ENCODE data around the gene UPP1. TPM values are rescaled to one million over a fixed set of nuclear protein-coding genes. Genes with fewer than 3 reads are reported as not detected.

The UPP1 gene
- total RNA-seq, 1 donor from 2014 or later = 79.8 TPM

- H3K27ac ChIP-seq = no peak overlapping the region
- H3K4me1 ChIP-seq = peaks cover 19% of the 10 kb centered on the region
- intact Hi-C loops (cut with DNase I) = no loop called here
Observed at GRCh38 chr7:48083114-48083830, 5.8 kb upstream of the UPP1 start.

GRCh38 chr7:48084727-48085432 lies 4.2 kb upstream of the UPP1 start:
- H3K36me3 ChIP-seq = no peaks in the 10 kb centered on the region
- no peak for TF ChIP-seq CTCF (IDR thresholded peaks at IDR 0.05)
- peak; percentile 51 to 83 for TF ChIP-seq POLR2AphosphoS5 (IDR thresholded peaks at IDR 0.05; ENCODE audit: insufficient read depth in 1 of 2, low read depth in 1 of 2)
- intact Hi-C loops (cut with DNase I) = no loop called here
- peaks cover 21% of the 10 kb centered on the region for H3K4me1 ChIP-seq
- DNase-seq (ENCODE audit: extremely low spot score in 2 of 2) = peak in 1 of 2 donors; percentile 96
- H3K27me3 ChIP-seq = no peaks in the 10 kb centered on the region
- H3K4me3 ChIP-seq = no peak overlapping the region
- H3K27ac ChIP-seq = peak overlapping the region; percentile 76
- no peaks in the 10 kb centered on the region for H3K9me3 ChIP-seq

More at GRCh38 chr7:48083114-48083830, 5.8 kb upstream of the UPP1 start:
- H3K27me3 ChIP-seq = no peaks in the 10 kb centered on the region
- H3K9me3 ChIP-seq = no peaks in the 10 kb centered on the region
- no peak for DNase-seq (ENCODE audit: extremely low spot score in 2 of 2)
- H3K36me3 ChIP-seq = no peaks in the 10 kb centered on the region
- no peak overlapping the region for H3K4me3 ChIP-seq
- TF ChIP-seq POLR2AphosphoS5 (IDR thresholded peaks at IDR 0.05; ENCODE audit: insufficient read depth in 1 of 2, low read depth in 1 of 2) = no peak
- no peak for TF ChIP-seq POLR2A (IDR thresholded peaks at IDR 0.05)
- TF ChIP-seq CTCF (IDR thresholded peaks at IDR 0.05) = no peak

- Histone ChIP-seq H3K9me3 (no peaks in the 10 kb centered on the region), H3K4me1 (peaks cover 27% of the 10 kb centered on the region), H3K36me3 (no peaks in the 10 kb centered on the region), H3K27ac (peak overlapping the region; percentile 76), H3K4me3 (no peak overlapping the region), H3K27me3 (no peaks in the 10 kb centered on the region)
- no peak for DNase-seq (ENCODE audit: extremely low spot score in 2 of 2)
- intact Hi-C loops (cut with DNase I) = no loop called here
- TF ChIP-seq CTCF (IDR thresholded peaks at IDR 0.05) = no peak
- no peak for TF ChIP-seq POLR2A (IDR thresholded peaks at IDR 0.05)
- TF ChIP-seq POLR2AphosphoS5 (IDR thresholded peaks at IDR 0.05; ENCODE audit: insufficient read depth in 1 of 2, low read depth in 1 of 2) = no peak
Observed at GRCh38 chr7:48085433-48085791, 3.7 kb upstream of the UPP1 start.

GRCh38 chr7:48085942-48086341 lies 3.1 kb upstream of the UPP1 start:
- Histone ChIP-seq H3K27ac (peak overlapping the region; percentile 76), H3K9me3 (no peaks in the 10 kb centered on the region), H3K4me1 (peaks cover 32% of the 10 kb centered on the region), H3K27me3 (no peaks in the 10 kb centered on the region), H3K4me3 (no peak overlapping the region), H3K36me3 (no peaks in the 10 kb centered on the region)
- intact Hi-C loops (cut with DNase I) = no loop called here
- TF ChIP-seq POLR2A (IDR thresholded peaks at IDR 0.05) (no peak), CTCF (IDR thresholded peaks at IDR 0.05) (no peak), POLR2AphosphoS5 (IDR thresholded peaks at IDR 0.05; ENCODE audit: insufficient read depth in 1 of 2, low read depth in 1 of 2) (no peak)
- DNase-seq (ENCODE audit: extremely low spot score in 2 of 2) = no peak

GRCh38 chr7:48087349-48087748 lies 1.7 kb upstream of the UPP1 start:
- Histone ChIP-seq H3K27me3 (no peaks in the 10 kb centered on the region), H3K27ac (peak overlapping the region; percentile 6), H3K36me3 (peaks cover 0 to 1% of the 10 kb centered on the region in 2 donors), H3K9me3 (no peaks in the 10 kb centered on the region), H3K4me1 (peaks cover 32% of the 10 kb centered on the region), H3K4me3 (no peak overlapping the region)
- DNase-seq (ENCODE audit: extremely low spot score in 2 of 2) = peak in 1 of 2 donors; percentile 79
- TF ChIP-seq POLR2AphosphoS5 (IDR thresholded peaks at IDR 0.05; ENCODE audit: insufficient read depth in 1 of 2, low read depth in 1 of 2) = no peak
- TF ChIP-seq POLR2A (IDR thresholded peaks at IDR 0.05) = no peak
- no peak for TF ChIP-seq CTCF (IDR thresholded peaks at IDR 0.05)
- intact Hi-C loops (cut with DNase I) = no loop called here
